Muscle layer of colon (tissue), 2 donors: Measurements from ENCODE around the gene SPACA9.

Experiments
- H3K27ac ChIP-seq: one replicate; pipeline ENCODE4 v1.7.0; 2013; ENCODE audit warnings: low read depth, mild to moderate bottlenecking, low read length, moderate library complexity
- H3K27me3 ChIP-seq, 2 donors: one replicate each; pipeline ENCODE4 v1.7.0; 2013; ENCODE audit warnings: low read length in 2 of 2, mild to moderate bottlenecking in 2 of 2; ENCODE audit not compliant: insufficient read depth in 2 of 2, control insufficient read depth in 1 of 2
- H3K36me3 ChIP-seq: one replicate; pipeline ENCODE4 v1.7.0; 2013; ENCODE audit warnings: mild to moderate bottlenecking, low read length; ENCODE audit not compliant: insufficient read depth
- H3K4me1 ChIP-seq: one replicate; pipeline ENCODE4 v1.7.0; 2013; ENCODE audit warnings: mild to moderate bottlenecking, low read length; ENCODE audit not compliant: insufficient read depth
- H3K4me3 ChIP-seq, 2 donors: one replicate each; pipeline ENCODE4 v1.7.0; 2013; ENCODE audit warnings: low read length in 2 of 2, low read depth in 1 of 2, mild to moderate bottlenecking in 1 of 2, moderate library complexity in 1 of 2
- H3K9ac ChIP-seq: one replicate; pipeline ENCODE4 v1.7.0; 2013; ENCODE audit warnings: low read length
- H3K9me3 ChIP-seq: one replicate; pipeline ENCODE4 v1.7.0; 2013; ENCODE audit warnings: mild to moderate bottlenecking, low read length
- donor health status: abdominal sarcoma.
- donor health status: Adenocarcinoma of cecum.

Gene SPACA9

GRCh38 chr9:132927704-132928103 is 49.0 kb downstream of the SPACA9 start:
- Histone ChIP-seq H3K27me3 (no peaks in the 10 kb centered on the region), H3K4me1 (peaks cover 9% of the 10 kb centered on the region), H3K27ac (no peak overlapping the region), H3K36me3 (peaks cover 58% of the 10 kb centered on the region), H3K4me3 (no peak overlapping the region), H3K9me3 (no peaks in the 10 kb centered on the region), H3K9ac (no peak overlapping the region)

- H3K4me3 ChIP-seq, result no peak overlapping the region
- H3K9ac ChIP-seq, result no peak overlapping the region
- no peak overlapping the region for H3K27ac ChIP-seq
- peaks cover 32% of the 10 kb centered on the region for H3K36me3 ChIP-seq
- no peaks in the 10 kb centered on the region for H3K27me3 ChIP-seq
- peaks cover 9% of the 10 kb centered on the region for H3K4me1 ChIP-seq
- no peaks in the 10 kb centered on the region for H3K9me3 ChIP-seq
Observed at GRCh38 chr9:132931178-132931735, 52.6 kb downstream of the SPACA9 start.

GRCh38 chr9:132935026-132935425 is 56.3 kb downstream of the SPACA9 start:
- Histone ChIP-seq H3K9ac (no peak overlapping the region), H3K4me3 (no peak overlapping the region), H3K27me3 (no peaks in the 10 kb centered on the region), H3K4me1 (peaks cover 9% of the 10 kb centered on the region), H3K36me3 (peaks cover 6% of the 10 kb centered on the region), H3K27ac (no peak overlapping the region), H3K9me3 (no peaks in the 10 kb centered on the region)

GRCh38 chr9:132937463-132937901 is 58.8 kb downstream of the SPACA9 start:
- Histone ChIP-seq H3K4me1 (peaks cover 7% of the 10 kb centered on the region), H3K27me3 (no peaks in the 10 kb centered on the region), H3K36me3 (peaks cover 6% of the 10 kb centered on the region), H3K4me3 (no peak overlapping the region), H3K27ac (no peak overlapping the region), H3K9me3 (no peaks in the 10 kb centered on the region), H3K9ac (no peak overlapping the region)

- Histone ChIP-seq H3K9ac (no peak overlapping the region), H3K27ac (no peak overlapping the region), H3K27me3 (no peaks in the 10 kb centered on the region), H3K9me3 (no peaks in the 10 kb centered on the region), H3K4me1 (peaks cover 21% of the 10 kb centered on the region), H3K36me3 (peaks cover 2% of the 10 kb centered on the region), H3K4me3 (no peak overlapping the region)
Observed at GRCh38 chr9:132939169-132939568, 60.5 kb downstream of the SPACA9 start.
